Gastroesophageal sphincter (tissue), 3 donors: Measurements from ENCODE around the gene SHPK.
"Not testable (repeated sequence)": the region's sequence is repeated elsewhere in the genome, so short reads cannot be mapped to it uniquely, and the experiment has no call there.

Experiments used
- CTCF ChIP-seq, 4 experiments: fragments of 200-600 bp in 2 of 4; fragments of 450-650 bp in 2 of 4; sonication (generic) in 1 of 4; IDR thresholded peaks; one replicate each; pipeline ENCODE4 v1.5.1; 2017 to 2019; ENCODE audit warnings: antibody characterized with exemption in 4 of 4, mild to moderate bottlenecking in 2 of 4, moderate library complexity in 2 of 4
- EP300 ChIP-seq: sonication (generic); formaldehyde crosslinking; IDR thresholded peaks from one replicate; pipeline ENCODE4 v1.6.1; 2017; ENCODE audit warnings: antibody characterized with exemption, mild to moderate bottlenecking
- POLR2A ChIP-seq, 2 donors: fragments of 450-650 bp; IDR thresholded peaks; one replicate each; pipeline ENCODE4 v1.6.1; 2017; ENCODE audit warnings: antibody characterized with exemption in 2 of 2, mild to moderate bottlenecking in 2 of 2, moderate library complexity in 1 of 2
- POLR2AphosphoS5 ChIP-seq: sonication (generic); formaldehyde crosslinking; IDR thresholded peaks from one replicate; pipeline ENCODE4 v1.6.1; 2017; ENCODE audit warnings: antibody characterized with exemption

DNA sequence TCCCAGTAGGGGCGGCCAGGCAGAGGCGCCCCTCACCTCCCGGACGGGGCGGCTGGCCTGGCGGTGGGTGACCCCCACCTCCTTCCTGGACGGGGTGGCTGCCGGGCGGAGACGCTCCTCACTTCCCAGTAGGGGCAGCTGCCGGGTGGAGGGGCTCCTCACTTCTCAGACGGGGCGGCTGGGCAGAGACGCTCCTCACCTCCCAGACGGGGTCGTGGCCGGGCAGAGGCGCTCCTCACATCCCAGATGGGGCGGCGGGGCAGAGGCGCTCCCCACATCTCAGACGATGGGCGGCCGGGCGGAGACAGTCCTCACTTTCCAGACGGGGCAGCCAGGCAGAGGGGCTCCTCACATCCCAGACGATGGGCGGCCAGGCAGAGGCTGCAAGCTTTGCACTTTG, 71.8 kb downstream of the SHPK start:
- not testable (repeated sequence) for TF ChIP-seq CTCF (IDR thresholded peaks at IDR 0.05); POLR2A (IDR thresholded peaks at IDR 0.05); POLR2AphosphoS5; EP300
